Sigmoid colon (tissue), 7 donors: ENCODE measurements around the gene ATF4. TPM values are rescaled to one million over a fixed set of nuclear protein-coding genes. Genes with fewer than 3 reads are reported as not detected.

Experiments
- DNase-seq: peaks from one replicate; pipeline ENCODE4 v3.0.0-alpha.2; 2019
- H3K27ac ChIP-seq, 4 donors: fragments of 200-600 bp; sonication (generic); one replicate each; pipeline ENCODE4 v1.5.1; 2016 to 2019; ENCODE audit warnings: mild to moderate bottlenecking in 1 of 4
- H3K27me3 ChIP-seq, 3 donors: fragments of 200-600 bp; sonication (generic); one replicate each; pipeline ENCODE4 v1.5.1; 2019; ENCODE audit warnings: mild to moderate bottlenecking in 1 of 3
- H3K36me3 ChIP-seq, 4 donors: fragments of 200-600 bp; sonication (generic); one replicate each; pipeline ENCODE4 v1.5.1; 2016 to 2019
- H3K4me1 ChIP-seq, 4 donors: fragments of 200-600 bp; sonication (generic); one replicate each; pipeline ENCODE4 v1.5.1; 2017 to 2019
- H3K4me3 ChIP-seq, 4 donors: fragments of 200-600 bp; sonication (generic); one replicate each; pipeline ENCODE4 v1.5.1; 2017 to 2019; ENCODE audit warnings: mild to moderate bottlenecking in 2 of 4, moderate library complexity in 1 of 4
- H3K9me3 ChIP-seq, 4 donors: fragments of 200-600 bp in 3 of 4; sonication (generic) in 3 of 4; one replicate each; pipeline versions ENCODE4 v1.5.1 to v1.6.1; 2013 to 2019
- CTCF ChIP-seq, 4 experiments: fragments of 450-650 bp in 3 of 4; fragments of 200-600 bp in 1 of 4; IDR thresholded peaks; one replicate each; pipeline ENCODE4 v1.5.1; 2016 to 2019; ENCODE audit warnings: antibody characterized with exemption in 4 of 4, mild to moderate bottlenecking in 3 of 4, moderate library complexity in 2 of 4
- EP300 ChIP-seq, 4 donors: sonication (generic); formaldehyde crosslinking; IDR thresholded peaks; one replicate each; pipeline ENCODE4 v1.6.1; 2017; ENCODE audit warnings: antibody characterized with exemption in 4 of 4
- POLR2A ChIP-seq, 2 donors: fragments of 450-650 bp; IDR thresholded peaks; one replicate each; pipeline ENCODE4 v1.6.1; 2016; ENCODE audit warnings: antibody characterized with exemption in 2 of 2, mild to moderate bottlenecking in 2 of 2, moderate library complexity in 2 of 2
- POLR2AphosphoS5 ChIP-seq, 4 donors: sonication (generic); formaldehyde crosslinking; IDR thresholded peaks; one replicate each; pipeline ENCODE4 v1.6.1; 2017; ENCODE audit warnings: antibody characterized with exemption in 4 of 4
- WGBS, 2 donors: extraction: QIAGEN DNeasy Blood & Tissue Kit; methylation state at CpG; one replicate each; pipeline ENCODE4 v1.1.7; 2013; 5-methylcytosine and 5-hydroxymethylcytosine counted together
- intact Hi-C: fragments of 100-400 bp; cut with DNase I; formaldehyde crosslinking; loops from one replicate; pipeline ENCODE4 v1.15.1; 2023
- polyA plus RNA-seq, 3 donors: library from polyadenylated mRNA; stranded (reverse); fragments of 200-250 nt; gene quantifications; one replicate each; pipeline ENCODE4 v1.2.3, GENCODE V29; 2013
- total RNA-seq, 4 donors: library from RNA; depleted of rRNA; stranded (reverse); fragments of >200 nt; gene quantifications; one replicate each; pipeline ENCODE4 v1.1.0, GENCODE V29; 2016
- donor health status: healthy with polysubstance abuse.
- donor health status: Bipolar disorder and iron deficiency.
- donor health status: healthy.

The ATF4 gene
- total and polyA plus RNA-seq, 7 donors, result 423 to 651 (median 483) TPM

- no peaks in the 10 kb centered on the region for H3K9me3 ChIP-seq
- TF ChIP-seq POLR2AphosphoS5 (IDR thresholded peaks at IDR 0.05) (no peak), POLR2A (IDR thresholded peaks at IDR 0.05) (no peak), EP300 (IDR thresholded peaks at IDR 0.05) (no peak), CTCF (IDR thresholded peaks at IDR 0.05) (no peak)
- WGBS, 2 donors, result 82 to 91% methylated on average over 45 of the region's 45 CpGs
- H3K4me3 ChIP-seq, result no peak overlapping the region
- no peaks in the 10 kb centered on the region for H3K36me3 ChIP-seq
- H3K27ac ChIP-seq, result no peak overlapping the region
- intact Hi-C loops, result no loop called here
- DNase-seq, result peak; percentile 56
- H3K27me3 ChIP-seq, result no peaks in the 10 kb centered on the region
- no peaks in the 10 kb centered on the region for H3K4me1 ChIP-seq
Measured at GRCh38 chr22:39486951-39487825, 33.2 kb upstream of the ATF4 start.

- Histone ChIP-seq H3K27ac (no peak overlapping the region), H3K36me3 (no peaks in the 10 kb centered on the region), H3K9me3 (no peaks in the 10 kb centered on the region), H3K27me3 (no peaks in the 10 kb centered on the region), H3K4me3 (no peak overlapping the region), H3K4me1 (no peaks in the 10 kb centered on the region)
- WGBS, 2 donors, result 97% methylated on average over 70 of the region's 70 CpGs
- intact Hi-C loops, result no loop called here
- TF ChIP-seq EP300 (IDR thresholded peaks at IDR 0.05), result no peak
- TF ChIP-seq CTCF (IDR thresholded peaks at IDR 0.05), result no peak
- TF ChIP-seq POLR2AphosphoS5 (IDR thresholded peaks at IDR 0.05), result no peak
- TF ChIP-seq POLR2A (IDR thresholded peaks at IDR 0.05), result no peak
- peak; percentile 58 for DNase-seq
Measured at GRCh38 chr22:39487826-39488520, 32.4 kb upstream of the ATF4 start.

GRCh38 chr22:39488563-39489083 is 31.7 kb upstream of the ATF4 start:
- intact Hi-C loops, result no loop called here
- Histone ChIP-seq H3K36me3 (no peaks in the 10 kb centered on the region), H3K27ac (no peak overlapping the region), H3K4me1 (no peaks in the 10 kb centered on the region), H3K4me3 (no peak overlapping the region), H3K9me3 (no peaks in the 10 kb centered on the region), H3K27me3 (no peaks in the 10 kb centered on the region)
- 96 to 97% methylated on average over 39 of the region's 39 CpGs for WGBS, 2 donors
- TF ChIP-seq CTCF (IDR thresholded peaks at IDR 0.05) (no peak), EP300 (IDR thresholded peaks at IDR 0.05) (no peak), POLR2A (IDR thresholded peaks at IDR 0.05) (no peak), POLR2AphosphoS5 (IDR thresholded peaks at IDR 0.05) (no peak)
- peak; percentile 58 for DNase-seq

GRCh38 chr22:39489094-39490068 is 31.0 kb upstream of the ATF4 start:
- Histone ChIP-seq H3K27me3 (no peaks in the 10 kb centered on the region), H3K4me3 (no peak overlapping the region), H3K36me3 (no peaks in the 10 kb centered on the region), H3K4me1 (no peaks in the 10 kb centered on the region), H3K27ac (no peak overlapping the region), H3K9me3 (no peaks in the 10 kb centered on the region)
- DNase-seq, result peak; percentile 50
- TF ChIP-seq POLR2AphosphoS5 (IDR thresholded peaks at IDR 0.05), result no peak
- TF ChIP-seq POLR2A (IDR thresholded peaks at IDR 0.05), result no peak
- TF ChIP-seq EP300 (IDR thresholded peaks at IDR 0.05), result no peak
- TF ChIP-seq CTCF (IDR thresholded peaks at IDR 0.05), result no peak
- WGBS, 2 donors, result 69 to 82% methylated on average over 17 of the region's 17 CpGs
- intact Hi-C loops, result no loop called here
